Activated CD8-positive, alpha-beta memory T cell treated with anti-CD3 and anti-CD28 coated beads for 4 hours (primary cell): ENCODE results near the gene MEGF6.
A peak's percentile ranks its signal among the peaks of the same experiment; 100 is the strongest.

Source experiments
- DNase-seq, 2 donors: peaks; one replicate each; pipeline ENCODE4 v3.0.0-alpha.2; 2020; ENCODE audit warnings: low read depth in 2 of 2

MEGF6 gene, protein sequence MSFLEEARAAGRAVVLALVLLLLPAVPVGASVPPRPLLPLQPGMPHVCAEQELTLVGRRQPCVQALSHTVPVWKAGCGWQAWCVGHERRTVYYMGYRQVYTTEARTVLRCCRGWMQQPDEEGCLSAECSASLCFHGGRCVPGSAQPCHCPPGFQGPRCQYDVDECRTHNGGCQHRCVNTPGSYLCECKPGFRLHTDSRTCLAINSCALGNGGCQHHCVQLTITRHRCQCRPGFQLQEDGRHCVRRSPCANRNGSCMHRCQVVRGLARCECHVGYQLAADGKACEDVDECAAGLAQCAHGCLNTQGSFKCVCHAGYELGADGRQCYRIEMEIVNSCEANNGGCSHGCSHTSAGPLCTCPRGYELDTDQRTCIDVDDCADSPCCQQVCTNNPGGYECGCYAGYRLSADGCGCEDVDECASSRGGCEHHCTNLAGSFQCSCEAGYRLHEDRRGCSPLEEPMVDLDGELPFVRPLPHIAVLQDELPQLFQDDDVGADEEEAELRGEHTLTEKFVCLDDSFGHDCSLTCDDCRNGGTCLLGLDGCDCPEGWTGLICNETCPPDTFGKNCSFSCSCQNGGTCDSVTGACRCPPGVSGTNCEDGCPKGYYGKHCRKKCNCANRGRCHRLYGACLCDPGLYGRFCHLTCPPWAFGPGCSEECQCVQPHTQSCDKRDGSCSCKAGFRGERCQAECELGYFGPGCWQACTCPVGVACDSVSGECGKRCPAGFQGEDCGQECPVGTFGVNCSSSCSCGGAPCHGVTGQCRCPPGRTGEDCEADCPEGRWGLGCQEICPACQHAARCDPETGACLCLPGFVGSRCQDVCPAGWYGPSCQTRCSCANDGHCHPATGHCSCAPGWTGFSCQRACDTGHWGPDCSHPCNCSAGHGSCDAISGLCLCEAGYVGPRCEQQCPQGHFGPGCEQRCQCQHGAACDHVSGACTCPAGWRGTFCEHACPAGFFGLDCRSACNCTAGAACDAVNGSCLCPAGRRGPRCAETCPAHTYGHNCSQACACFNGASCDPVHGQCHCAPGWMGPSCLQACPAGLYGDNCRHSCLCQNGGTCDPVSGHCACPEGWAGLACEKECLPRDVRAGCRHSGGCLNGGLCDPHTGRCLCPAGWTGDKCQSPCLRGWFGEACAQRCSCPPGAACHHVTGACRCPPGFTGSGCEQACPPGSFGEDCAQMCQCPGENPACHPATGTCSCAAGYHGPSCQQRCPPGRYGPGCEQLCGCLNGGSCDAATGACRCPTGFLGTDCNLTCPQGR (N-terminal part only)

DNA sequence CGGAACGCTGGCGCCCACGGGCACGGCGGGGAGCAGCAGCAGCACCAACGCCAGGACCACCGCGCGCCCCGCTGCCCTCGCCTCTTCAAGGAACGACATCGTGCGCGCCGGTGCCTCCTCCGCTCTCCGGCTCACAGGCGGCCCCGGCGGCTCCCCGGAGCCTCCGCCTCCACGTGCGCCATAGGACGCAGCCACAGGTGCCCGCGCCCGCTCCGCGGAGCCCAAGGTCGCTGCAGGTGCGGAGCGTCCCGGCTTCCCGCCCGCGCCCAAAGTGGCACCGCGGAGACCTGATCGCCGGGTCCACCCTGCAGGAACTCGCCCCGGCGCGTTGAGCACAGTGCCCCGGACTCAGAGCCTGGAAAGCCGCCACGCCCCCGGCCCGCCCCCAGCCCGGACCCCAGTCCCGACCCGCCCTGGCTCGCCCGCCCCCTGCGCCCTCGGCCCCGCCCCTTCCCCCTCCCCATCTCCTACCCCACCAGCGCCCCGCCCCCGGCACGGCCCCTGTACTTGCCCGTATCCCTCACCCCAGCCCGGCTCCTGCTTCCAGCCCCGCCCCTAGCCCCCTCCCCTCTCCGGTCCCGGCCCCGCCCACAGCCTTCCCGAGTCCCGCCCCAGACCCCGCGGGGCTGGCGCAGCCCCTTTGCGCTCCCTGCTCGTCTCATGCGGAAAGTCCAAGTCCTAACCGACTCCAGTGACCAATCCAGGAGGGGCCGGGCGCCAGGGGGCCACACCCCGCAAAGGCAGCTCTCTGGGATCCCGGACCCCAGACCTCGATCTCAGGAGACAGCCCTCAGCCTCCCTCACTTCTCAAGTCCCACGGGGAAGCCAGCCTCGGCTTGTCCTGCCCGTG lies at the start of gene MEGF6:
TSS of gene MEGF6 (minus strand) at position 339 of the 850 bp plus-strand sequence. CDS start at position 99, 240 bp downstream.
- peak; percentile 42 to 50 for DNase-seq

DNA sequence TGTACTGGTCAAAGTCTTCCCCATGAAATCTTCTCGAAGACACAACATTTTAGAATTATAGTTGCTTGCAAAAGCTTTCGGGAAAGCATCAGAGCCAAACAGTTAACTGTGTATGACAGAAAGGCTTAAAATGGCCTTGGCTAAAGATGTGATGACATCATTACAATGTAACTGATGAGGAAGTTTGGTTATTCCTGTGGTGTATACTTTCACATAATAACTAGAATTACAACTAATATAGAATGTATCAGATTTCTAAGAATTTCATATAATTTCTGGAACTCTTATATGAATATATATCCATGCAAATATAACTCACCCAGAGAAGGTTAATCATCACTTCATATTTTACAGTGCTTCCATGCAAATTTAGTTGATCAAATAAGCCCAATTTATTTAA lies 49.4 kb upstream of the MEGF6 start:
- no peak for DNase-seq

DNA sequence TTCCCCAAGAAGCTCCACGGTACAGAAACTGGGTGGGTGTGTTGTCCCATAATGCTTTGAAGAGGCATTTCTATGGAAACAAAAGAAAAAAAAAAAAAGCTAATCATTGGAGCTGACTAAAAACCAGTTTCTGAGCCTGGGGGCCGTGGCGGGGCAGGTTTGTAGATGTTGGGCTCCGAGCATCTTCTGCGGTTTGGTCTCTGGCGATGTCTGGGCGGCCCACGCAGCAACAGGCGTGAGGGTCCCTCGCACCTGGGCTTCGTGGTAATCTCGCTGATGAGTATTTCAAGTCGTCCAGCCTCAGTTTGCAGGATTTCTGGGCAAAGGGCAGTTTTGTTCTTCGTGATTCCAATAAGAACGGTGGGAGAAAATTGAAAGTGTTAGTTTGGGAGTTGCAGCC lies 47.8 kb upstream of the MEGF6 start:
- no peak for DNase-seq

DNA sequence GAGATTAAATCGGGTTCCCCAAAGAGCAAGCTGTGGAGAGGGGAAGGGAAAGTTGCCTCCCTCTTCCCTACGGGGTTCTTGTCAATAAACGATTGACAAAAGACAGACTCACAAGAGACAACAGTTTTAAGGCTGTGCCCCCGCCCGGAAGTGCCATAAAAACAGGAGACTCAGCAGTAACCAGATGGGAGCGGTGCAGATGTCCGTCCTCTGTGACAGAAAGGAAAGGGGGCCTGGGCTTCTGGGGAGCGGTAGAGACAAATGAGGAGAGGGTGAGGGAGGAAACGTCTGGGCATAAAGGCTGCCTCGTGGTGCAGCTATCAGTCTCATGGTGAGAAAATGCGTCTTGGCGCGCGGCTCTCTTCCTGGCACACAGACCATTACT lies 46.9 kb upstream of the MEGF6 start:
- no peak for DNase-seq

DNA sequence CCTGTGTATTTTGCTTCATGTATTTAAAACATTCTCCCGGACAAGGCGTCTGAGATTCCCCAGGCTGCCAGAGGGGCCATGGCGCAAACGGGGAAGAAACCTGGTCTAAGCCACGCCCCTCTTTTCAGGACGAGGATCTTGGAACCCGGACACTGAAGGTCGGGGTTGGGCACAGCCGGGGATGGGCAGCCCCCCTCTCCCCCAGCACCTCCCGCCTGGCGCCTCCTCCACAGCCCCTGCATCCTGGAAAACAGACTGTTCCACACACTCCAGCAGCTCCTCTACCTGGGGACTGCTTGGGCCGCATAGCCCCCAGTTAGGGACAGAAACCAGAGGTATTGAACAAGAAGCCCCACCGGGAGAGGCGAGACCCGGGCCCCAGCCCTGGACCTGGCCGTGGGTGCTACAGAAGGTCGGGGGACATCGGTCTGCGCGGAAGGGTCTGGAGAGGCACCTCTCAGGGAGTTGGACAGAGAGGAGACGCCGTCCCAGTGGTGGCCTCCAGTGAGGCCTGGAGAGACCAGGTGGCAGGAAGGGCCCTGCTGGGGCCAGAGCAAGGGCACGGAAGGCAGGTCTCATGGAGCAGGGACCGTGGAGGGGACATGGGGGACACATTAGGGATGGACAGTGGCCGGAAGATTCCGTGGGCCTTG lies 46.4 kb upstream of the MEGF6 start:
- DNase-seq = no peak

DNA sequence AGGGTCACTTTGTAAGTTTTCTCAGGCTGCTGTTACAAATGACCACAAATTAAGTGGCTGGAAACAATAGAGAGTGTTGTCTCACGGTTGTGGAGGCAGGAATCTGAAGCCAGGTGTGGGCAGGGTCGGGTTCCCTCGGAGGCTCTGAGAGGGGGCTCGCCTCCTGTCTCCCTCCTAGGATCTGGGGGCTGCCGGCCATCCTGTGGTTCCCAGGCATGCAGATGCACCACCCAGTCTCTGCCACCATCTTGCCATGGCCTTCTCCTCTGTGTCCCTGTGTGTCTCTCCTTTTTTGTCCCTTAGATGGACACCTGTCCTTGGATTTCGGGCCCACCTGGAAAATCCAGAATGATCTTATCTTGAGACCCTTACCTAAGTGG lies 45.8 kb upstream of the MEGF6 start:
- no peak for DNase-seq

DNA sequence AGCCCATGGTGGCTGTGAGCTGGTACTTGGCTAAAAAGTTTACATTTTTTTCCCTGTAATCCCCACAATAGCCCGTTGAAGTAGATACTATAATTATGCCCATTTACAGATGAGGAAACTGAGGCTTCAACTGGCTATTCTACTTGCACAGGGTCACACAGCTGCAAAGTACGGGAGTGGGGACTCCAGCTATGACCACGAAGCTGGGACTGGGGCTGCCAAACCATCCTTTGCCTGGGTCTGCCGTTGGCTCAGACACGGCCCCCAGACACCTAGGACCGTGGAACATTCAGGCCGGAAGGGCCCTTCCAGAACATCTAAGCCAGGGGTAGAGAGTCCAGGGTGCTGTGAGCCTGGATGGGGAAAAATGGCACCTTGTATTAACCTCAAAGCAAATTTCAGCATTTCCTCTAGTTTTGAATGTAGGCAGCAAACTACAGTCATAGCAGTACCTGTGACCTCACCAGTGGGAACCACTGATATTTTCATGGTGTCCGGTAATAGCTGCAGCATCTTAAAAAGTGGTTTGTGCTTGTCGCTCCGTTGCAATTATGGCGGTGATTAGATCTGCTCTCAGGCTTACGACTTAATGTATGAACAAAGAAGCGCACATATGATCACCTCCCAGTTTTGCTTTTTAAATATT lies 45.3 kb upstream of the MEGF6 start:
- no peak for DNase-seq

DNA sequence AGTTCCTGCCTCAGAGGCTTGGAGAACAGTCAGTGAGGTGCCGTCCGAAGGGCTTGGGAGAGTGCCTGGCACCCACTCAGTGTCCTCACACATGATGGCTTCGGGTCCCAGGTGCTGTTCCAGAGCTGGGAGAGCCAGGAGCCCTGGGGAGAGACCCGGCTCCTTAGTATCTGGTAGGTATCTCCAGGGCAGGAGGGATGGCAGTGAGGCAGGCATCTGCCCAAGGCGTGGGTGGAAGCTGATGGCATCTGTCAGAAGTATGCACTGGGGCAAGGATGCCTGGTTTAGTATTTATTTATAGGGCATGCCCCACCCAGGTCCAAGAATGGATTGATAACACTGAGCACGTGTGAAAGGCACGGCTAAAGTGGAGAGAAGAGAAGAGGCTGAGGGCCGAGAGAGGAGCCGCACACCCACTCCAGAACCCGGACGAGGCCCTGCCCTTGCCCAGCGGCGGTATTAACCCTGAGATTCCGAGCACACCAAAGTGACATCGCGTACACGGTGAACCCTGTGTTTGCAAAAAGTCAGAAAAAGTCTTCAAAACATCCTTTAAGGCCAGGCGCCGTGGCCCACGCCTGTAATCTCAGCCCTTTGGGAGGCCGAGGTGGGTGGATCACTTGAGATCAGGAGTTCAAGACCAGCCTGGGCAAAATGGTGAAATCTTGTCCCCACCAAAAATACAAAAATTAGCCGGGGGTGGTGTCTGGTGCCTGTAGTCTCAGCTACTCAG lies 43.4 kb upstream of the MEGF6 start:
- DNase-seq = no peak

DNA sequence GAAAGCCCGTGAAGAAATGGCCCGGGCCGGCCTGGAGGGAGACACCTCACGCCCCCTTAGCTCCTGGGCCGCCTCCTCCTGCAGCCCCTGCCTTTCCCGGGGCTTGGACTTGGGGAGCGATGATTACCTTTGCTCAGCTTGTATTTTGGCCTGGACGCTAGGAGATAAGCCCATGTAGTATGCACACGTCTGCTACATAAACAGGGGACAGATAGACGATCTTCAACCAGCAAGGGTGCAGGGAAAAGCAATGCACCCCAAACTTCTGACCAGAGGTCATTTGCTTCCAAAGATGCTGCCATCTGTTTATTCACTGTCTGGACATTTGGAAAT lies 41.9 kb upstream of the MEGF6 start:
- no peak for DNase-seq

DNA sequence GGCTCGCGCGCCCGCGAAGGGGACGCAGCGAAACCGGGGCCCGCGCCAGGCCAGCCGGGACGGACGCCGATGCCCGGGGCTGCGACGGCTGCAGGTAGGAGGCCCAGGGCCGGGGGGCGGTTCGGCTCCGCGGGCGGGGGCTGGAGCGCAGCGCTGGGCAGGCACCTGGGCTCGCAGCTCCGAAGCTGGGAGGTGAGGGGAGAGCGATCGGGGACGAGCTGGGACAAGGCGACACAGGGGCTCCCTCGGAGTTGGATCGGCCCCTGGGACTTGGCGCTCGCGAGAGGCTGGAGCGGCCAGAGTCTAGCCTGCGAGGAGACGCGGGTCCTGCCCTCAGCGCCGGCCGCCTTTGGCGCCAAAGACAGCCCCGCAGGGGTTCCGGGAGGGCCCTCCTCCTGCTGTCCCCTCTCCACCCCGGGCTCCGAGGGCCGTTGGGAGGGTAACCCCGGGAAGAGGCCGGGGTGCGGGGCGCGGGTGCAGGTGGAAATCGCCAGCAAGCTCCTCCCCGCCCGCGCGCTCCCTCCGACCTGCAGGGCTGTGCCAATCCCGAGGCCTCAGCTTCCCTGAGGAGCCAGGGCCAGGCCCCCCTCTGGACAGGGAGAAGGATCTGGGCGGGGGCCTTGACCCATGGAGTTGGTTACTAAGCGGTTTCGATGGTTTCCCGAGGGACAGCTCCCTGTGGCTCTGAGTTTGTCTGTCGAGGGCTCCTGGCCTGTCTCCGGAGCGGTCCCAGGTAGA lies 41.4 kb upstream of the MEGF6 start:
- no peak for DNase-seq

DNA sequence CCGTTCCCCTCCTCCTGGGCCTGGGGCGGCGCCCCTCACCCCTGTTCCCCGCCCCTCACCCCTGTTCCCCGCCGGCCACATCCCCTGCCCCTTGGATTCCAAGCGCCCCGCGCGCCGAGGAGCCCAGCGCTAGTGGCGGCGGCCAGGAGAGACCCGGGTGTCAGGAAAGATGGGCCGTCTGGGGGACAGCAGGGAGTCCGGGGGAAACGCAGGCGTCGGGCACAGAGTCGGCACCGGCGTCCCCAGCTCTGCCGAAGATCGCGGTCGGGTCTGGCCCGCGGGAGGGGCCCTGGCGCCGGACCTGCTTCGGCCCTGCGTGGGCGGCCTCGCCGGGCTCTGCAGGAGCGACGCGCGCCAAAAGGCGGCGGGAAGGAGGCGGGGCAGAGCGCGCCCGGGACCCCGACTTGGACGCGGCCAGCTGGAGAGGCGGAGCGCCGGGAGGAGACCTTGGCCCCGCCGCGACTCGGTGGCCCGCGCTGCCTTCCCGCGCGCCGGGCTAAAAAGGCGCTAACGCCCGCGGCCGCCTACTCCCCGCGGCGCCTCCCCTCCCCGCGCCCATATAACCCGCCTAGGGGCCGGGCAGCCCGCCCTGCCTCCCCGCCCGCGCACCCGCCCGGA lies 40.7 kb upstream of the MEGF6 start, which contains the start of gene TP73:
TSS of gene TP73 (plus strand) at position 587 of the 618 bp plus-strand sequence. CDS start 29,850 bp downstream, outside the sequence.
- no peak for DNase-seq

DNA sequence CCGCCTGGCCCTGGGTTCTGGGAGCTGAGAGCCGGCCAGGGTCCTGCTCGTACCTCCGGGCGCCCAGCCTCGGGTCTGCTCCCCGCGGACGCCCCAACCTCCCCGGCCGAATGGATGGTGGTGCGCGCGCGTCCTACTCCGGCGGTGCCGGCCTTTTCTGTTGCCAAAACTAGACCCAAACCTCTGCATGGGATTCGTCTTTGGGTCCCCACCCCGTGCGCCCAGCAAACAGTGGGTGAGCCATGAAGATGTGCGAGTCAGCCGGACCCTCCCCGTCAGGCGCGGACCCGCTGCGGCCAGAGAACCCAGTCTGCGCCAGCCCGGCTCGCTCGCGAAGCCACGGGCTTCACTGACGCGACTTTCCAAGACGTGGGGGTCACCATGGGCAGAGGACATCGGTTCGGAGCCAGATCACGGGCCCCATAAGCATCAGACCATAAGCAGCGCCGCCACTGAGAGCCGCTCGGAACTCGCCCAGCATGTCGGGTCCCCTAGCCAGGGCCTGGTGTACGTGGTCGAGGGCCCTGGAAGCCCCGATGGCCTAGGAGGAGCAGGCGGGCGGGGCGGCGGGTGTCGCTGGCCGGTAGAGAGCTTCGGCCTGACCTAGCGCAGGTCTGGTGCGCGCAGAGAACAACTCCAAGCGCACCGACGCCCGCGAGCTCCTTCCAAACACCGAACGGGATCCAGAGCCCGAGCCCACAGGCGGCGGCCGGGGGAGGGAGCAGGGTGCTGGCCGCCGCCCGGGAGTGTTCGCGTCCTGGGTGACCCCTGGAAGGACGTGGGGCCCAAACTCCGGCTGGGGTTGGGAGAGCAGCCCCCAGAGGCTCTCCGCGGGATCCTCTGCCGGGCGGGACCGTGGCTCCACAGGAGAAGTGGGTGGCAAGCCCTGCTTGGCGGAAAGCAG lies 40.0 kb upstream of the MEGF6 start:
- DNase-seq = no peak

DNA sequence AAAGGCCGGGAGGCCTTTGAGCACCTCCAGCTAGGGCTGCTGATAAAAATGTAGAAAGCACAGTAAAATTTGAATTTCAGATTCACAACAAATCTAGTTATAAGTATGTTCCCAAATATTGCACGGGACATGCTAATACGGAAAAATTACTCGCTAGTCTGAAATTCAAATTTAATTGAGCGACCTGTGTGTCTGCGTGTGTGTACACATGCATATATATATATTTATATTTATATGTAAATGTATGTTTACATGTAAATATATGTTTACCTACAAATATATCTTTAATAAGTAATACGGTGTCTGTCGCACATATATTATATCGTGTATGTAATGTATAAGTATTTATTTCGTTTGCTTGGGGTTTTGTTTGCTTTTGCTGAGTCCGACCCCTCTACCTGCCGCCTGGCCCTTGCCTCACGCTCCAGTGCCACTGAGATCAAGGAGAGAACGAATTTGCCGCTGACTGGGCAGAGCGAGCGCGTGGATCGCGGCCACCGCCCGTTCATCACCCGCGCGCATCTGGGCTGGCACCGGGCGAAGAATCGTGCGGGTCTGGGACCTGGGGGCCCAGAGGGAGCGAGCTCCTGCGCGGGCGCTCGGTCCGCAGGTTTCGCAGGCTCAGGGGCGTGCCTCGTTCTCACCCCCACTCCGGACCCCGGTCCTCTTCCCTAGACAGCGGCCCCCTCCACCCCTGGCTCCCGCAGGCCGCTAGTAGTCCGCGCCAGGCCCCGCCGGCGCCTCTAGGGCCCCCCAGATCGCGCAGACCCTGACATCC lies 39.1 kb upstream of the MEGF6 start:
- DNase-seq = no peak

DNA sequence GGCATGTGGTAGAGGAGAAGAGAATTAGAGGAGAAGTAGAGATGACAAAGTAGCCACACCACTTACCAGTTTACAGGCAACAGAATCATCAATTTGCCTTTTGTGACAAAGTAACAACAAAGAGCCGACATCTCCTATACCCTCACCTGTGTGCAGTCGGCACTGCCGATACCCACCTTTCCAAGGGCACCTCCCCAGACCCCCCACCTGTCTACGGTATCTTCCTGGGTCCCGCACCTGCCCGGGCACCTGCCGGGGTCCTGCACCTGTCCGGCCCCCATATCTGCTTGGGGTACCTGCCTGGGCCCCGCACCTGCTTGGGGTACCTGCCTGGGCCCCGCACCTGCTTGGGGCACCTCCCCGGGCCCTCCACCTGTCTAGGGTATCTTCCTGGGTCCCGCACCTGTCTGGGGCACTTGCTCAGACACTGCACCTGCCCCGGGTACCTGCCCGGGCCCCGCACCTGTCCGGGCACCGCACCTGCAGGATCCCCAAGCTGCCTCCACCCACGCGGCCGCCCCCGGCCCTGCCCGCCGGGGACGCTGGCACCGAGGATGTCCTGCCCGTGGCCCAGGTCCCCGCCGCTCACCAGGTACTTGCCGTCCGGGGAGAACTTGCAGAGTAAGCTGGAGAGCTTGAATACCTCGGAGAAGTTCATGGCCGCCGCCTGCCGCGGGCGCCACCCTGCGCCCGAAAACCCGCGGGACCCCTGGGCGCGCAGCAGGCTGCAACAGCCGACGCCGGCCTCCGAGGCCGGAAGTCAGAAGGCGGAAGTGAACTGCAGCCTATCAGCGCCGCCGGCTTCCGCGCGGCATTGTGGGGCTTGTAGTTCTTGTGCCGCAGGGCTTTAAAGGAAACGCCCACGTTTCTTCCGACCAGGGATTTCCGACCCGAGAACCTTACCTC lies 38.3 kb upstream of the MEGF6 start, which contains the start of gene WRAP73:
TSS of gene WRAP73 (minus strand) at position 762 of the 906 bp plus-strand sequence. CDS start at position 658, 104 bp downstream.
- peak; percentile 72 to 84 for DNase-seq

DNA sequence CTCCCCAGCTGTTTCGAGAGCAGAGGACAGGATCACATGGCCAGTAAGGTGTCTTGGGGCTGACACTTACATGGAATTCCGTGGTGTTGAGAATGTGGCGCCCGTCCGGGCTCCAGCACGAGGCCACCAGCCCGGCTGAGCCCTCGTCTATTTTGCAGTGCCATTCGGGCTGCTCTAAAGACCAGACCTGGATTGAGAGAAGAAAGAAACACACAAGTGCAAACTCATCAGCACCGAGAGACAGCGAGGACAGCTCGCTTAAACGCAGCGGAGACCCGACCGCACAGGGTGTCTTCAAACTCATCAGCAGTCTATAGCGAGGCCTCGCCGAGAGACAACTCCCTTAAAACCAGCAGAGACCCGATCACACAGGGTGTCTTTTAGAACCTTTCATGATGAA lies 35.3 kb upstream of the MEGF6 start:
- no peak for DNase-seq
